Stimulated activated CD8-positive, alpha-beta memory T cell treated with anti-CD3 and anti-CD28 coated beads, Interleukin-7, amount 100 ng/mL, for 1 hour (primary cell): ENCODE results near the gene DEK.
"Not testable (repeated sequence)": the region's sequence is repeated elsewhere in the genome, so short reads cannot be mapped to it uniquely, and the experiment has no call there.

ENCODE experiments used
- DNase-seq, 2 donors: peaks; one replicate each; pipeline ENCODE4 v3.0.0-alpha.2; 2020; ENCODE audit warnings: low read depth in 2 of 2

Gene DEK, protein sequence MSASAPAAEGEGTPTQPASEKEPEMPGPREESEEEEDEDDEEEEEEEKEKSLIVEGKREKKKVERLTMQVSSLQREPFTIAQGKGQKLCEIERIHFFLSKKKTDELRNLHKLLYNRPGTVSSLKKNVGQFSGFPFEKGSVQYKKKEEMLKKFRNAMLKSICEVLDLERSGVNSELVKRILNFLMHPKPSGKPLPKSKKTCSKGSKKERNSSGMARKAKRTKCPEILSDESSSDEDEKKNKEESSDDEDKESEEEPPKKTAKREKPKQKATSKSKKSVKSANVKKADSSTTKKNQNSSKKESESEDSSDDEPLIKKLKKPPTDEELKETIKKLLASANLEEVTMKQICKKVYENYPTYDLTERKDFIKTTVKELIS

DNA sequence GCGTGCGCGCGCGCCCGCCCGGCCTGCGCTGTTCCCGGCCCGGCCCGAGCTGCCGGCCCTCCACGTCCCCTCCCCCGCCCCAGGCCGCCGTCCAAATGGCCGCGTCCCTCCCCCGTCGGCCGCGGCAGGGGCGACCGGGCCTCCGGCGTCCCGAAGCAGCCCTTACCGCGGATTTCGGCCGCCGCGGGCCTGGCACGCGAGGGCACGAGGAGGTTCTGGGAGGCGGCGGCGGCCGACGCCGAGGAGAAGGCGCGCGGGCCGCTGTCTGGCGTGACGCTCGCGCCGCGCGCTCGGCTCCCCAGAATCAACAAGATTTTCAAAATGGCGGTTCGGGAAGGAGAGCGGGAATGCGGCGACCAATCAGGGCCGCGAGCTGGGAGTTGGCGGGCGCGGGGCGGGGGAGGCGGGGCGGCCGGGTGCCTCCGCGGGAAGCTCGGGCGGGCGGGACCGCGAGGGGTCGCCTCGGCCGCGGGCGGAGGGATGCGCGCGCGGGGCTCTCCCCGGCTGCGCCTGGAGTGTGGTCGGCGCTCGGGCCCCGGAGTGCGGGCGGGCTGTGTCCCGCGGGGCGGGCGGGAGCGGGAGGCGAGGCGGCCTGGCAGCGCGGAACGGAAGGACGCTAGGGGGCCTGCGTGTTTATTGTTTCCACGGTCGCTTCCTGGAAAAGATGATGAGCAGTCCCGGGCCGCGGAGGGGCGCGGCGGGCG, at the start of gene DEK:
DEK (minus strand) TSS at position 312 of the 704 bp plus-strand sequence. CDS start 543 bp downstream, outside the sequence.
- DNase-seq: peak; percentile 75 to 80

DNA sequence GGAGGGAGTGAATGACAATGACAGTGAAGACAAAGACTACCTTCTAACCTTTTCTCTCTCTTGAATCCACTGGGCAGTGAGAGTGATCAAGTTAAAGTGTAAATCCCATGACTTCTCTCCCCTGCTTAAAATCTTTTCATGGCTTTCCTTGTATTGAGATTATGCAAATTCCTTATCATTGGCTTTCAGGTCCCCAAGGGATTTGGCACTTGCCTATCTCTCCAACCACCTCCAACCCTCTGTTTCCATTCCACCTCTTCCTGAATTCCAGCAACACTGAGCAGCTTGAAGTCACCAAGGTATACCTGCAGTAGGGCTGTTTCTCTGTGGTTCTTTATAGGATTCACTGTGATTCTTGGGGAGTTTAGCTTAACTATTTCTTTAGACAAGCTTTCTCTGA, 48.0 kb upstream of the DEK start:
- DNase-seq: no peak

DNA sequence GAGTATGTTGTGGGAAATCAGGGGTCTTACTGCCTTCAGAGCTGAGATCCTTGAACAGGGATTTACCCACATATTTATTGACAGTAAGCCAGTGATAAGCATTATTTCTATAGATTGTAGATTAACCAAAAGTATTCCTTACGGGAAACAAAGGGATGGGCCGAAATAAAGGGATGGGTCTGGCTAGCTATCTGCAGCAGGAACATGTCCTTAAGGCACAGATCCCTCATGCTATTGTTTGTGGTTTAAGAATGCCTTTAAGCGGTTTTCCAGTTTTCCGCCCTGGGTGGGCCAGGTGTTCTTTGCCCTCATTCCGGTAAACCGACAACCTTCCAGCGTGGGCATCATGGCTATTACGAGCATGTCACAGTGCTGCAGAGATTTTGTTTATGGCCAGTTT, 45.7 kb upstream of the DEK start:
- DNase-seq: not testable (repeated sequence)

DNA sequence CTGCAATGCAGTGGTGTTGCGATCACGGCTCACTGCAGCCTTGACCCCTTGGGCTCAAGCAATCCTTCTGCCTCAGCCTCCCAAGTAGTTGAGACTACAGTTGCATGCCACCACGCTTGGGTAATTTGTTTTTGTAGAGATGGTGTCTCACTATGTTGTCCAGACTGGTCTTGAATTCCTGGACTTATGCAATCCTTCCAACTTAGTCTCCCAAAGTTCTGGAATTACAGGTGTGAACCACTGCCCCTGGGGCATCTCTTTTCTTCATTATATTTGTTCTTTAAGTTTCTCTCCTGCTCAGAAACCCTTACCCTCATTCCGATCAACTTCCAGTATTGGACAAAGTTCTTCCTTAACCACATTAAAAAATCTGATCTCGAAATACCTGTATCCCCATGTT, 44.7 kb upstream of the DEK start:
- DNase-seq: no peak

DNA sequence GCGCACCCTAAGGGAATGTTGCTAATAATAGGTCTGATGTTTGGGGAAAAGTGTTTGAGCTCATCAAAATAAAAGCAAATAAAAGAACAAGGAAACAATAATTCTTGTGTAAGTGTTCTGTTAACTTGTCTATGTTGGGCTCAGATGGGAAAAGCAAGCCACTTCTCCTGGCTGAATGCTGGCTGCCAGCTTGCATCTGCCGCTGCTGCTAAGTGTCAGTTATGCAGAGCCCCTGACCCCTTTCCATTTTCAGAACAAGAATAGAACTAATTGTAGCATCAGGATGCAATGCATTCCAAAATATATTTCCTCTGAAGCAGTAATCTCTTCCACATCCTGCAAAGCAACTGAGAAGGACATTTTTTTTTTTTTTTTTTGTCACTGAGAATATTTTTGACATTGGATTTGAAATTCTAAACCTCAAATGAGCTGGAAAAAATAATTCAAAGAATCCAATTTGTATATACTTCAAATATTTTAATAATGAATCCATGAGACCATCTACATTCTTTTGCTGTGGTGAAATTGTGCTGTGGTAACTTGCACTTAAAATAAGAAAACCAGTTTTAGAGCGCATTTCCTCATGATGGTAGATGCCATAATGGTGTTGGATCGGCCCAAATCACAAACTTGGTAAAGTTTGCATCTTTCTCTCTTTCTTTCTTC, 43.9 kb upstream of the DEK start:
- no peak for DNase-seq

DNA sequence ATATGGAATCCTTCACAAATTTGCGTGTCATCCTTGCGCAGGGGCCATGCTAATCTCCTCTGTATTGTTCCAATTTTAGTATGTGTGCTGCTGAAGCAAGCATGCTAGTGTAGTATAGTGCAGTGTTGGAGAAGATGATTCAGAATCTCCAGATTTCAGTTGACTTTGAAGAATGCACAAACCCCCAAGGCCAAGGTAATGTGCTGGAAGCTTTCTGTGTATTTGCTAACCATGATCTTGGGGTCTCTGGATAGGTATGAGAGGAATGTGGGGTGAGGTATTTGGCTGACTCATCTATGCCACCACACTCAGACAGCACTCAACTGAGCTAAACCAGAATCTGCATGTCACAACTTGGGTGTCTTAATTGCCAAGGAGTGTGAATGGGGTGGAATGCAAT, 42.6 kb upstream of the DEK start:
- no peak for DNase-seq

DNA sequence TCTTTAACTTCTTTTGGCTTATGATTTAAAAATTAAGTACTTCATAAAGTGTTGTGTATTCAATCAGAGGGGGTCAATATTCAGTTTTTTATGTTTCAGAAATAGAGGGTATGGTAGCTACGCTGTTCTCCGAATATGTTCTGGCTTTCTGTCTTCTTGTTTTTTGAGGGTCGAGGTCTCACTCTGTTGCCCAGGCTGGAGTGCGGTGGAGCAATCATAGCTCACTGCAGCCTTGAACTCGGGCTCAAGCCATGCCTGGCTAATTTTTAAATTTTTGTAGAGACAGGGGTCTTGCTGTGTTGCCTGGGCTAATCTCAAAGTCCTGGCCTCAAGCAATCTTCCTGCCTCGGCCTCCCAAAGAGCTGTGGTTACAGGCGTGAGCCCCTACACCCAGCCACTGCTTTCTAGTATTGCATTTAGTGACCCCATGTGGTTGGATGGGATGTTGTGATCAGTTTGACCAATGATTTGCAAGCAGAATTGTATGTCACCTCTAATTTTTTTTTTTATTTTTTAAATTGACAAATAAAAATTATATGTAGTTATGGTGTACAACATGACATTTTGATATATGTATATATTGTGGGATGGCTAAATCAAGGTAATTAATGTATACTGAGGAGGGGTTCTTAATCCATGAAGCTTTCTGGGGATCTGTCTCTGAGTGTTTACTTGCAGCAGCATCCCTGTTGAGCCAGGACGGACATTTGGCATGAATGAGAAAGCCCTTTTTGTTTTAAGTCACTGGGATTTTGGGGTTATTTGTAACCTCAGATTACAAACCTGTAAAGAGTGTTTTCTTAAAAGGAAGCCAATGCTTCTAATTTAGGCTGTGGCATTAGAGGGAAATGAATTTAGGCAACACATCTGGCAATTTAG, 38.5 kb upstream of the DEK start:
- no peak for DNase-seq

DNA sequence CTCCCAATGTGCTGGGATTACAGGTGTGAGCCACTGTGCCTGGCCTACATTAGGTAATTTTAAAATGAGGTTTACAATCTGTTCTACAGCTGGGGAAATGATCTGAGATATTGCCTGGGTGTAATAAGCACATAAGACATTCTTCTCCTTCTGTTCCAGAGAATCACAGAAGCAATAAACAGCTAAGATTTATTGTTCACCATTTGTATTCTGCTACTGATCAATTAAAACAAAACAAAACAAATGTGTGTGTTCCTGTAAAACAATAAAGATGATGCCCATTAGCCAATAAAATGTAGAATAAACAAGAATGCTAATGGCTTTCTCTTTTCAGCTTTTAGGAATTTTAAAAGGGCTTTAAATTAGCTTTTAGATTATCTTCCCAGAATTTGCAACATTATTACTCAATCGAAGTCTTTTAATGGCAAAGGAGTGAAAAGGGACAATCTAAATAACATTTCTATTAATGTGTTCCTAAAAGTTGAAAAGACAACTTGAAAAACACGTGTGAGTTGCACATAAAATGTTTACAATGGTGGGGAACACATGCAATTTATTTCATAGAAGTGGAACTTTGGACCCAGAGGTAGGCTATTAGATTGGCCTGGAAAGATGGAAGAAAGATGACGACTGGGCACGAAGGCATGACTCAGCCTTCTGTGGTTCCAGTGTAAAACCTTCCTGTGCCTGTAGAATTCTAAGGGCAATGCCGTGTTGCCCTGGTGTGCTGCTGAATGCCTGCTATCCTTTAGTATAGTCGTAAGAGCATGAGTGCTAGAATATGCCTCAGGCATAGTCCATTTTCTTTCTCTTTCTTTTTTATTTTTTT, 29.0 kb upstream of the DEK start:
- DNase-seq: no peak

DNA sequence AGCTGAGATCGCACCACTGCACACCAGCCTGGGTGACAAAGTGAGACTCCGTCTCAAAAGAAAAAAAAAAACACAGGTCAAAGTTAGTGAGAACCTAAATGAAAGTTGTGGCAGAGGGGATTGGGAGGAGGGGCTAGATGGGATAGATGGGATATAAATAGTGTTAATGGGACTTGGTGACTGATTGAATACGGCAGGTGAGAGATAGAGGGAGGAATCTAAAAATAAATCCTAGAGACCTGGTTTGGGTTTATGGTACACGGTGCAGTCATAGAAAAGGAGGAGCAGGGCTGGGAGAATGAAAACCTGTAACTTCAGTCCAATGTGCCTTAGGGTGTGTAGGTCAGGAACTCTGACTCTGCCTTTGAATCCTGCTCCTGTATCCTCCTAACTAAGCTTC, 25.0 kb upstream of the DEK start:
- DNase-seq: no peak

DNA sequence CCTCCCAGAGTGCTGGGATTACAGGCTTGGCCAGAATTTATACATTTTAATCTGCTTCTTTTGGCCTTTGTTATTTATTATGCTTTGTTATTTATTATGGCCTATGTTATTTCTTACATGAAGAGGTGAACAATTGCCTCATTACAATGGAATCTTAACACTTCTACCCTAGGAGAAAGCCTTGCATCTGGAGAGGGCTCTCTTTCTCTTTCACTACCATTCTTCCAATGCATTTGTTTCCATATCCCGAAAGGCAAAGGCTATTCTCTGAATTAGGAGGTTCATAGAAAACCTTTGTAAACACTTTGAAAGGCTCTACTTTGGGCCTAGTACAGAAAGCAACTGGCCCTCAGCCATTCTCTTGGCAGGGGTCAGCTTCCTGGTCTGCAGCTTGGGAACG, 19.9 kb upstream of the DEK start:
- DNase-seq: no peak

DNA sequence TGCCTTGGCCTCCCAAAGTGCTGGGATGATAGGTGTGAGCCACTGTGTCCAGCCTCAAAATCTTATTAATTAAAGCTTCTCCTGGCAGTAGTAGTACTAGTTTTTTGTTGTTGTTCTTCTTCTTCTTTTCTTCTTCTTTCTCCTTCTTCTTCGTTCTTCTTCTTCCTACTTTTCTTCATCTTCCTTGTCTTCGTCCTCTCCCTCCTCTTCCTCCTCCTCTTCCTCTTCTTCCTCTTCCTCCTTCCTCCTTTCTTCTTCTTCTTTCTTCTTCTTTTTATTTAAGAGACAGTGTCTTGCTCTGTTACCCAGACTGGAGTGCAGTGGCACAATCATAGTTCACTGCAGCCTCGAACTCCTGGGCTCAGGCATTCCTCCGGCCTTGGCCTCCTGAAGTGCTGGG, 17.2 kb upstream of the DEK start:
- DNase-seq: no peak

DNA sequence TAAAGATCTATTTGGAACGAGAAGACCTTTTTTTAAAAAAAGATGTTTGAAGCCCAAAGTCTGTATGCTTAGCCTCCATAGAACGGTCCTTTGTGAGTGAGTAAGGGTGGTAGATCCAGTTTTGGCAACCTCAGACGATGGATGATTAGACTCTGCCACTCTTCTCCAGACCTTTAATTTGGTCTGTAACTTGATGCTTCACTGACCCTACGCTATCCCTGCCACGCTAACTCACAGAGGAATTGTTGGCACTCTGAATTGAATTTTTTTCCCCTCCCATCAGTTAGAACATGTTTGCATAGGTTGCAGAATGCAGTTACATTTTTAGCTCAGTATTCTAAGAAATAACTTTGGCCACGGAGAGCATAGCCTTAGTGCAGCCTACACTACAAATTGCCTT, 15.8 kb upstream of the DEK start:
- no peak for DNase-seq

DNA sequence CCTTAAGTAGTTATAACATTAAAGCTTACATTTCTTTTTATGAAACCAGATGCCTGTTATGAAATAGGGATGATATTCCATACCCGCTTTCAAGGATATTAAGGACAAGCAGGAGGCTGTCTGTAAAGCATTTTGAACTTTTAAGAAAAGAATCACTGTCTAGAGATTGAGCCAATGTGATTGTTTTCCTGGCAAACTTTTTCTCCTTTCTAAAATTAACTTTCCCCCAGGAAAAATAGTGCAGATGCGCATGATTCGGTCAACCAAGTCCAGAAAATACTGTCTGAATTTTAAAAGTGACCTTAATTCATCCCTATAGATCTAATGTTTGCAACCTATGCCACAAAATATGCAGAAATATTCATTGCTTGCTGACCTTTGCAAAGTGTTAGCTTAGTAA, 15.1 kb upstream of the DEK start:
- no peak for DNase-seq

DNA sequence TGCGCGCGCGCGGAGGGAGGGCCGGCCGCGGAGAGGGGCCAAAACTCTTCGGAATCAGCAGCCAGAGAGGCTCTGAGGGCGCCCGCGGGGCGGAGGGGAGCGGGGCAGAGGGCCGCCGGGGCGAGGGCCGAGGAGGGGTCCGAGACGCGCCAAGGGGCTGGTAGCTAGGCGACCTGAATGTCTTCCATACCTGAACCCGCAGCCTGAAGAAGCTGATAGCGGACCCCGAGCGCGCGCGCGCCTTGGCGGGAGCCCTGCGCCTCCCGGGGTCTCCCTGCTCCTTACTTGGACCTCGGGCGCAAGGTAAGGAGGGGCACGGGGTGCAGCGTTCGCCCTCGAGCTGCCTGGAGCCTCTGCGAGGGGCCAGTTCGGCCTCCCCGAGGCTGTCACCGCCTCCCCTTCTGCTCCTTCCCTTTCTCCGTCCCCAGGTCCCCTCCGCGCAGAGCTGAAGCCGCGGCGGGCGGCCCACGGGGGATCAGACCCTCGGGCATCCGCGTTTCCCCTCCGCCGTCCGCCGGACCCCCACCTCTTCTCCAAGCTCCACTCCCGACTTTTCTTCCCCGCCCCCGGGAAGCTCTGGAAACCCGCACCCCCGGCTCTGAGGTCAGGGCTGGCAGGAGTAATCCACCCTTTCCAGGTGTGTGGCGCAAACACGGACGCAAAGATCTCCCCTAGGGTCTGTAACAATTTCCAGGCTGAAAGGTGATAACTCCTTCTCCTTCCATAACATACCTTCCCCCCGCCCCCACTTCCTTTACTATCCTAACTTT, 13.1 kb upstream of the DEK start:
- no peak for DNase-seq

DNA sequence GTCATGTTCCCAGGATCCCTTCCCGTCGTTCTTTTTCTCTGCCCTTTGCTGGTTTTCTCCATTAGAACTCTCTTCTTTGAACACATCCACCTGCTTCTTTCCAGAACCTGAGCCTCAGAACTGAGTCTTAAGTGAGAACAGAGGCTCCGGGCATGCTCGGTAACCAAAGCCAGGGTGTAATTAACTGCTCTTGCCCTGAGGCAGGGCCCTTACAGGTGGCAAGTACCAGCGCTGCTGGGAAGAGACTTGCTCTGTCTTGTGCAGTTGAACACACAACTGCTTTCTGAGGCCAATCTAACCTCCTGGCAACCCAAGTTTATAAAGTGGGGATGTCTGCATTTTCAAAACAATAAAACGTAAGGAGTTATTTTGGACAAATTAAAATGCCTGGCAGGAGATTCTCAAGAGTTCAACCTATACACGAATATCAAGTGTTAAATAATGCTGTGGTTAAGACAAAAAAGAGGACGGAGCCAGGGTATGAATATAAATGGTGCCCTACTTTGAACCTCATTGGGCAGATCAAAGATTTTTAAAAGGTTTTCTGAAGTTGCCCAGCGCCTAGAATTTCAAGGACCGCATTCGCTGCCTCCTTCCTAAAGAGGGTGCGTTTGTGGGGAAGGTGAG, 12.4 kb upstream of the DEK start:
- DNase-seq: no peak

DNA sequence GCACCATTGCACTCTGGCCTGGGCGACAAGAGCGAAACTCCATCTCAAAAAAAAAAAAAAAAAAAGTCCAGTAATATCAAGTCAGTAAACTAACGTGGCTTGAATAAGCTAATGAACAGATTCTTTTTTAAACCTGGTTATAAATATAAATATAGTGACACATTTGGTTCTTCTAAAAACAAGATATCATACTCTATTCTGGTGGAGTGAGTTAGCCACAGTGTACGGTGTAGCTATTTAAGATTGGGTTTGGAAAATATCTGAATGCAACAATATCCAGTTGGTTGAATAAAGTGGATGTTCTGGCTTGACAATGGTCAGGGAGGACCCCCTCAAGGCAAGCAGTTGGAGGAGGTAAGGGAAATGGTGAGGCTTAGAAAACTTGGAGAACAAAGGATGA, 5.9 kb upstream of the DEK start:
- DNase-seq: no peak

DNA sequence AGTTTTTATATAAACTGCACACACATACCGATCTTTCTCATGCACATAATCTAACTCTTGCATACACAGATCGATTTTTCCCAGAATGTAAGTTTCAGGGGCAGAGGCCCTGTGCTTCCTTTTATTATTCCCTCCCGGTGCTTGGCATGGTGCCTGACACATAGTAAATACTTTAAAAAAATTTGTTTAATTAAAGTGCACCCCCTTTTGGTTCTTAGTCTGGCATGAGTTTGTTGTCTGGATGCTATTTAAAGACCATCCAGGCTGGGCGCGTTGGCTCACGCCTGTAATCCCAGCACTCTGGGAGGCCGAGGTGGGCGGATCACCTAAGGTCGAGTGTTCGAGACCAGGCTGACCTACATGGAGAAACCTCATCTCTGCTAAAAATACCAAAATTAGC, 5.4 kb upstream of the DEK start:
- no peak for DNase-seq

DNA sequence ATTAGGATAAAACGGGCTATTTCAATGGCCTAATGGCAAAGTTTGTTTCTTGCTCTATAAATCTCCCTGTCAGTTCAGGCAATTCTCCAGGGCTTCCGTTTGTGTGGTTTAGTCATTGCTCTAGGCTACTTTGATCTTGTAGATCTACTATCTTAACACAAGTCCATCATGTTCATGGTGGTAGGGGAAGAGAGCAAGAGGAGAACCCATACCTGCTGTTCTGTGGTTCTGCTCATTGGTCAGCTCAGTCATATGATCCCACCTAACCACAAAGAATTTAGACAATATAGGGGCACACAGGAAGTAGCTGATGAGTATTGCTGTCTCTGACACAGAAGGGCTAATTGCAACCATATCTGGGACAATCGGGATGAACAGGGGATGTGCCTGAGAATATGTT, 4.9 kb upstream of the DEK start:
- no peak for DNase-seq

DNA sequence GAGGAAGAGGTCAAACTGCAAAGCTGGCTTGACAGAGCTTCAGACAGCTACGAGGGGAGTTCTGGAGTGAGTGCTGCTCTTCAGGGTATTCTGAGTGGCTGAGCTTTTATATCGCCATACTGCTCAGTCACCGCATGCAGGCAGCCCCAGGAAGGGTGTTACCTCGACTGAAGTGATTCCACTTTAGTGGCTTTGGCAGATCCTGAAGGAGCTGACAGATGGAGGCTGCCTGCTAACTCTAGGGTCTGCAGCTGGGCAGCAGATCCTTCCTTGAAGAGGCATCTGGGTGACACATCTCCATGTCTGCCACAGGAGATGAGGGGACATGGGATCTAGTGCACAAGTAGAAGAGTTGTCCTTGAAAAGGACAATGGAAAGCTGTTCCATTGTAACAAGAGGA, 3.7 kb upstream of the DEK start:
- DNase-seq: no peak

DNA sequence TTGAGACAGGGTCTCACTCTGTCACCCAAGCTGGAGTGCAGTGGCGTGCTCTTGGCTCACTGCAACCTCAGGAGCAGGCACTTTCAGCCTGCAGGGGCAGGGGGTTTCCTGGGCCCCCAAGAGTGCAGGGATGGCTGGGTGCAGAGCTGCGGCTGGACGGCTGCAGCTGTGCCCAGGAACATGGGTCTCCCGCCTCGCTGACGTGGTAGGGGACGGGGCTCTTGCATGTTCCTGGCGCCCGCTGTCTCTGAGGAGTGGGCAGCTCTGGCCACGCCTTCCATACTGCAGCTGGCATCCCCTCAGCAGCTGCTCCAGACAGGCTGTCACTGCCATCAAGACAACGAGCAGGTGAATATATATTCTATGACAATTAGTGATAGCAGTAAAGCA, 2.2 kb upstream of the DEK start:
- no peak for DNase-seq
